ENCODE data around the gene NCLN. TPM values are rescaled to one million over a fixed set of nuclear protein-coding genes. Genes with fewer than 3 reads are reported as not detected.
"Not testable (repeated sequence)": the region's sequence is repeated elsewhere in the genome, so short reads cannot be mapped to it uniquely, and the experiment has no call there.

Gene NCLN
- total and polyA plus RNA-seq, 8 donors: 16.7 to 381 (median 50.4) TPM

DNA sequence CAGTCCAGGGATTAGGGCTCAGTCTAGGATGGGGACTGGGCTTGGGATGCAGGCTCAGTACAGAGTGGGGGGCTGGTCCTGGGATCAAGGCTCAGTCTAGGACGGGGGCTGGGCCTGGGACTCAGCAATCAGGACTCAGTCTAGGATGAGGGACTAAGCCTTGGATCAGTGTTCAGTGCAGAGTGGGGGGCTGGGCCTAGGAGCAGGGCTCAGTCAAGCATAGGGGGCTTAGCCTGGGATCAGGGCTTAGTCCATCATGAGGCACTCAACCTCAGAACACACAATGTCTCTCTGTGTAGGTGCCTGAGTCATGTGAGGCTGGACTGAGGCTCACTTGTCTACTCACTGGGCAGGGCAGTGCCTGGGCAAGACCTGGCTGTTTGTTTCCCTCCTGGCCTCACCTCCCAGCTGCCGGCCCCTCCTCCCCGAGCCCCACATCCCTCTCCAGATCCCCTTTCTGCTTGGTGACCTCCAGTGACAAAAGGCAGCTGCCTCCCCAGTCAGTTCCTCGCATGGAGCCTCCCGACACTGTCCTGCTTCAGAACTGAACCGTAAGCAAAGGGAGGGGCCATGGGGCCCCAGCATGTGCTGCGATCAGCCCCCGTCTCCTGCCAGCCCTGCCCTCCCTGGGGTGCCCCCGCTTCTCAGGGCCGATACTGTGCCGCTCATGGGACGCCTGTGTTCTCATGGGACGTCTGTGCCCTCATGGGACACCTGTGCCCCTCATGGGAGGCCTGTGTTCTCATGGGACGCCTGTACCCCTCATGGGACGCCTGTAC lies 13.6 kb upstream of the NCLN start:
- Histone ChIP-seq H3K36me3 (no peaks in the 10 kb centered on the region), H3K4me1 (peaks cover 9 to 19% (median 17%) of the 10 kb centered on the region in 4 donors), H3K4me3 (no peak overlapping the region), H3K9me3 (no peaks in the 10 kb centered on the region), H3K27ac (peak overlapping the region in 2 of 5 donors; percentile 51 to 56), H3K27me3 (peaks cover 0 to 10% (median 0%) of the 10 kb centered on the region in 3 donors)
- DNase-seq: no peak
- 56 to 84% (median 66%) methylated on average over 8 to 15 of the region's 15 CpGs for WGBS, 5 donors
- intact Hi-C loops (cut with DNase I; ENCODE audit: low total_unique reads): loop anchor here (5.0 kb wide), 1 partner anchor 215 kb away; no protein-coding TSS in a partner anchor
- TF ChIP-seq POLR2AphosphoS5 (IDR thresholded peaks at IDR 0.05) (peak in 1 of 3 donors; percentile 32), POLR2A (IDR thresholded peaks at IDR 0.05) (no peak)

GRCh38 chr19:3172673-3173000 lies 13.1 kb upstream of the NCLN start:
- Histone ChIP-seq H3K27ac (peak overlapping the region in 2 of 5 donors; percentile 51 to 56), H3K4me1 (peaks cover 13 to 24% (median 20%) of the 10 kb centered on the region in 4 donors), H3K27me3 (peaks cover 0 to 10% (median 0%) of the 10 kb centered on the region in 3 donors)
- DNase-seq, H3K36me3 ChIP-seq, H3K9me3 ChIP-seq, H3K4me3 ChIP-seq: not testable (repeated sequence)
- intact Hi-C loops (cut with DNase I; ENCODE audit: low total_unique reads): loop anchor here (5.0 kb wide), 1 partner anchor 215 kb away; no protein-coding TSS in a partner anchor
- 78 to 83% (median 81%) methylated on average over 6 of the region's 6 CpGs; no CpG with 5 or more reads in 1 of the 5 donors for WGBS, 5 donors

GRCh38 chr19:3175781-3176714 lies 9.7 kb upstream of the NCLN start:
- WGBS, 5 donors: 35 to 53% (median 39%) methylated on average over 16 to 17 of the region's 17 CpGs
- Histone ChIP-seq H3K9me3 (no peaks in the 10 kb centered on the region), H3K36me3 (no peaks in the 10 kb centered on the region), H3K27me3 (peaks cover 0 to 10% (median 0%) of the 10 kb centered on the region in 3 donors), H3K4me1 (peaks cover 13 to 30% (median 20%) of the 10 kb centered on the region in 4 donors), H3K4me3 (no peak overlapping the region), H3K27ac (peak overlapping the region; percentile 72 to 85 (median 80))
- intact Hi-C loops (cut with DNase I; ENCODE audit: low total_unique reads): no loop called here
- TF ChIP-seq POLR2AphosphoS5 (IDR thresholded peaks at IDR 0.05) (peak in 2 of 3 donors; percentile 59), EP300 (IDR thresholded peaks at IDR 0.05) (no peak), POLR2A (IDR thresholded peaks at IDR 0.05) (no peak)
- TF ChIP-seq, protein P1, sequence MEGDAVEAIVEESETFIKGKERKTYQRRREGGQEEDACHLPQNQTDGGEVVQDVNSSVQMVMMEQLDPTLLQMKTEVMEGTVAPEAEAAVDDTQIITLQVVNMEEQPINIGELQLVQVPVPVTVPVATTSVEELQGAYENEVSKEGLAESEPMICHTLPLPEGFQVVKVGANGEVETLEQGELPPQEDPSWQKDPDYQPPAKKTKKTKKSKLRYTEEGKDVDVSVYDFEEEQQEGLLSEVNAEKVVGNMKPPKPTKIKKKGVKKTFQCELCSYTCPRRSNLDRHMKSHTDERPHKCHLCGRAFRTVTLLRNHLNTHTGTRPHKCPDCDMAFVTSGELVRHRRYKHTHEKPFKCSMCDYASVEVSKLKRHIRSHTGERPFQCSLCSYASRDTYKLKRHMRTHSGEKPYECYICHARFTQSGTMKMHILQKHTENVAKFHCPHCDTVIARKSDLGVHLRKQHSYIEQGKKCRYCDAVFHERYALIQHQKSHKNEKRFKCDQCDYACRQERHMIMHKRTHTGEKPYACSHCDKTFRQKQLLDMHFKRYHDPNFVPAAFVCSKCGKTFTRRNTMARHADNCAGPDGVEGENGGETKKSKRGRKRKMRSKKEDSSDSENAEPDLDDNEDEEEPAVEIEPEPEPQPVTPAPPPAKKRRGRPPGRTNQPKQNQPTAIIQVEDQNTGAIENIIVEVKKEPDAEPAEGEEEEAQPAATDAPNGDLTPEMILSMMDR (IDR thresholded peaks at IDR 0.05): no peak
- DNase-seq: peak; percentile 89 to 90

DNA sequence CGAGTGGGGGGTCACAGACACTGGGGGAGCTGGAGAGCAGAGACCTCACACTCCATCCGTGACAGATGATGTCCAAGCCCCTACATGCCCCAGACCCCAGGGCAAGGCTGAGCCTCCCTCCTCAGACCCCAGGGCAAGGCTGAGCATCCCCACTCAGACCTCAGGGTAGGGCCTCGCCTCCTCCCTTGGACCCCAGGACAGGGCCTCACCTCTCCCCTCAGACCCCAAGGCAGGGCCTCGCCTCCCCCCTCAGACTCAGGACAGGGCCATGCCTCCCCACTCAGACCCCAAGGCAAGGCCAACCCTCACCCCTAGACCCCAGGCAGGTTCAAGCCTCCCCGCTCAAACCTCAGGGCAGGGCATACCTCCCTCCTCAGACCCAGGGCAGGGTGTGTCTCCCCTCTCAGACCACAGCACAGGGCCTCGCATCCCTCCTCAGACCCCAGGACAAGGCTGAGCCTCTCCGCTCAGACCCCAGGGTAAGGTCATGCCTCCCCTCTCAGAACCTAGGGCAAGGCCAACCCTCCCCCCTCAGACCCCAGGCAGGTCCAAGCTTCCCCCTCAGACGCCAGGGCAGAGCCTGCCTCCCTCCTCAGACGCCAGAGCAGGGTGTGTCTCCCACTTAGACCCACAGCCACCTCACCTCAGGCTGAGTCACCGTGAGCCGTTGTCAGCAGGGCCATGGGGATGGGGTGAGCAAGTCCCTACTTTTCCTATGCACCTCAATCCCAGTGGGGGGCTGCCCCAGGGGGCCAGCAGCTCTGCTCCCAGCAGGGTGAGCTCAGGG lies 8.8 kb upstream of the NCLN start:
- peaks cover 13 to 25% (median 20%) of the 10 kb centered on the region in 4 donors for H3K4me1 ChIP-seq
- 50 to 70% (median 59%) methylated on average over 9 to 11 of the region's 11 CpGs for WGBS, 5 donors
- peak; percentile 69 to 87 for DNase-seq
- TF ChIP-seq, protein P1 (IDR thresholded peaks at IDR 0.05): no peak
- TF ChIP-seq POLR2A (IDR thresholded peaks at IDR 0.05): no peak
- TF ChIP-seq EP300 (IDR thresholded peaks at IDR 0.05): no peak
- TF ChIP-seq POLR2AphosphoS5 (IDR thresholded peaks at IDR 0.05): peak in 2 of 3 donors; percentile 42 to 75
- intact Hi-C loops (cut with DNase I; ENCODE audit: low total_unique reads): no loop called here
- H3K27ac ChIP-seq: peak overlapping the region; percentile 72 to 85 (median 80)
- peak overlapping the region in 1 of 4 donors; percentile 6 for H3K4me3 ChIP-seq
- peaks cover 0 to 7% (median 0%) of the 10 kb centered on the region in 3 donors for H3K27me3 ChIP-seq
- no peaks in the 10 kb centered on the region for H3K36me3 ChIP-seq
- H3K9me3 ChIP-seq: no peaks in the 10 kb centered on the region

All from stomach (tissue), 9 donors.